HG02610 (cell line): ENCODE results near the gene ANKRD17.
A peak's percentile ranks its signal among the peaks of the same experiment; 100 is the strongest.

ENCODE experiments used
- ATAC-seq: cut with Tn5 transposase; IDR thresholded peaks from one replicate; pipeline ENCODE4 v1.9.1; 2021; ENCODE audit warnings: mild to moderate bottlenecking, moderate library complexity; ENCODE audit not compliant: unreplicated experiment

ANKRD17 gene

GRCh38 chr4:73066445-73066844 is 192.2 kb downstream of the ANKRD17 start:
- ATAC-seq, result no peak

GRCh38 chr4:73064536-73064935 is 194.1 kb downstream of the ANKRD17 start:
- no peak for ATAC-seq

DNA sequence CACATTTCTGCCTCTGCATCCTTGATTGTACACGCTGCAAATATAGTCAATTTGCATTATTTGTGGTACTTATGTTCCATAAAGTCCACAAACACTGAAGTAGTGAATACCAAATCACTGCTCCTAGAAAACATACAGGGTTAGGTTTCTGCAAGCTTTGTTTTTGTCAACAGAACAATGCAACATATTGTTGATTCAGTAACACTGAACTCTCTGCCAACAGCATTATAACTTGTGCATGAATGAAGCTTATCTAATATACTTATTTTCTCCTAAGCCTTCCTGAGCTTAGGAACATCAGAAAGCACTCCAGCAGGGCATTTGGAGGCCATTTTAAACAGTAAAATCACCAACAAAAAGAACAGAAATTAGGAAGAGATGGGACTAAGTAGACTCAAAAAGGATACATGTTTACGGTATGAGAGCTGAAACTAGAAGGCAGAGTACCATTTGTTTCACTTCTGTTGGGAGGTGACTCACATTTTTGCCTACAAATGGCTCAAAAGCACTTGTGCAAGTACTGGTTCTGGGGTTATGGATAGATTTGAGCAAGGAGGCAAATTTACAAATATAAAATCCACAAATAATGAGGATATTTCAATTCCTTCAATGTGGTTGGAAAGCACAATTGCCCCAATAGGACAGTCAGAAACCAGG is 203.2 kb downstream of the ANKRD17 start:
- peak; percentile 87 for ATAC-seq

GRCh38 chr4:73053974-73054480 is 204.6 kb downstream of the ANKRD17 start:
- no peak for ATAC-seq

DNA sequence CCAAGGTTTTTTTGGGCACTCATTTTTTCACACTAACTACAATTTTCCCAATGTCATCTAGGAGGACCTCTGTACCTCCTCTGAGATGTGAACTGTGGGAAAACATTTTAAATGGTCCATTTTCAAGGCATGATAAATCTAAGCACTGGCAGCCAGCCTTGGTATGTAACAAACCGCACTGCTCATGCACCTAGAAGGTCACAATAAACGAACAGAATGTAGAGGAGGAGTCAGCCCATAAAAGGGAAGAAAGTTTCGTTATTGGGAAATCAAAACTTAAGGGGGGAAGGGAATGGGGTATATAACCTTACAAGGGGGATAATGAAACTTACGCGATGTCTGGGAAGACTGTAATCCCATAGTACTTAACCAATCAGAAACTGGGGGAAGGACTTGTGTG is 205.5 kb downstream of the ANKRD17 start:
- no peak for ATAC-seq

- no peak for ATAC-seq
Measured at GRCh38 chr4:73051625-73052024, 207.0 kb downstream of the ANKRD17 start.

GRCh38 chr4:73045879-73046278 is 212.7 kb downstream of the ANKRD17 start:
- ATAC-seq, result no peak

DNA sequence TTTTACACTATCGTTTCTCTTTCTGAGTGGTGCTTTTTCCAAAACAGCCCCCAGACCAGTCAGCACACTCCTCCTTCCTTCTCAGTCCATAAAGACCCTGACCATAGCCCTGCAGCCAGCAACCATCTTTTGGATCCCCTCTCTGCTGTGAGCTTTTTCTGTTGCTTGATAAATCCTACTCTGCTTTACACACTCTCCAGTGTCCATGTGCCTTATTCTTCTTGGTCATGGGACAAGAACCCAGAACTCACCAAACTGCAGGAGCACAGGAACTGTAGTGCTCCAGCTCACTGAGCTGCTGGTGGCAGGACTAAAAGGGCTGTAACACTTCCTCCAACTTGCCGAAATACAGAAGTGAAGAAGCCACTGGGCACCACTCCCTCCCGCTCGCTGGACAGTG is 221.5 kb downstream of the ANKRD17 start:
- no peak for ATAC-seq

GRCh38 chr4:73036123-73036522 is 222.5 kb downstream of the ANKRD17 start:
- ATAC-seq, result no peak

DNA sequence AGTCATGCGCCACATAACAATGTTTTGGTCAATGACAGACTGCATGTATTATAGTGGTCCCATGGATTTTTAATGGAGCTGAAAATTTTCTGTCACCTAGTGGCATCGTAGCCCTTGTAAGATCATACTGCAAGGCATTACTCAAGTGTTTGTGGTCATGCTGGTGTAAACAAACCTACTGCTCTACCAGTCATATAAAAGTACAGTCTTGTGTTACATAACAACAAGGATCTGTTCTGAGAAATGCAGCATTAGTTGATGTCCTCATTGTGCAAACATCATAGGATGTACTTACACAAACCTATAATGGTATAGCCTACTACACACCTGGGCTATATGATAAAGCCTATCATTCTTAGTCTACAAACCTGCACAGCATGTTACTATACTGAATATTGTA is 223.7 kb downstream of the ANKRD17 start:
- no peak for ATAC-seq

GRCh38 chr4:73028621-73029020 is 230.0 kb downstream of the ANKRD17 start:
- ATAC-seq, result no peak
